ENCODE measurements around the gene DPP4.
A peak's percentile ranks its signal among the peaks of the same experiment; 100 is the strongest.

Gene DPP4

DNA sequence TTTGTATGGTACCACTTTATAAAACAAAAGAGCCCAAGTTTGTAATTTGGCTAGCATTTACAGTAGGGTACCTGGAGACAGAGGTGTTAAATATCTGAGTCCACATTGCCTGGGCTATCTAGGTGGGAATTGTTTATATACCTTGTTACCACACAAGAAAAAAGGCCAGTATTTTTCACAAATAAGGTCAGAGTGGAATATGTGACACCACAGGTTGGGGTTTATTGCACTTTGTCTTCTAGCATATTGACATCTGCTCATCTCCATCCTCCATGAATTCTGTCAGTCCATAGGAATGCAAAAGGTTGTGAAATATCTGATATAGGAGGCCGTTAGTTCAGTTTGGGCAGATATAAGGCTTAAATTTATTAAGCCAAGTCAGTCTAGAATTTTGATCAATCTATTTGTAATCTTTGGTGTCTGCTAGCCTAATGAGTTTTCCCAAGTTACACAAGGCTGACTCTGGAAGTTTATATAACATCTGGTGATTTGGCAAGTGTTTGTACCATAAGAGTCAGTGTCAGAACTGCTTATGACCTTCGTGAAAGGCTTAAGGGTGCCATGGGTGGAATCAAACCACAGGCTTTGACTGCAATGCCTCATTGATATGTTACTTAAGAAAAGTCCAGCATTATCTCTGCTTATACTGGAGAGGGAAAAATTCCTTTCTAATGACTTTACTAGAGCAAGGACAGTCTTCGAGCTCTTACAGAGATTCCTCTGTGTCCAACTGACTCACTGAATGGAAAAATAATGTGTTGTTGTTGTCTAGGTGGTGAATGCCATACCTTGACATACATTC lies 11.3 kb upstream of the DPP4 start:
- no peak for DNase-seq (ENCODE audit: low spot score)

DNA sequence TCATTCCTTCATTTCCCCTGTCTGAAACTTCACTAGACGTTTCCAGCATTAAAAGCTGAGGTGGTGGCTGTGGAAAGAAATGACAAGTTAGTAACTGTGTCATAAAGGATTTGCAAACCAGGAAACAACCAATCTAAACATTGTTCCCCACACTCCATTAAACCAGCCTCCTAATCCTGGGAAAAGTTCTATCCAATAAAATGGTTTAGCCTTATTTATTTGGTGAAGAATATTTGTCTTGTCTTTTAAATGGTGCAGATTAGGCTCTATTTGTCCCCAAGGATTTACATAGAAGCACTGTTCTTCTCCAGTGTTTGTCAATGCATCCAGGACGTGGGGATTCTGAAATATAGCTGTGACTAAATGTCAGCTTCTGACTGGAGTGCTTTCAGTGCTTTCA lies 10.5 kb upstream of the DPP4 start:
- no peak for DNase-seq (ENCODE audit: low spot score)

DNA sequence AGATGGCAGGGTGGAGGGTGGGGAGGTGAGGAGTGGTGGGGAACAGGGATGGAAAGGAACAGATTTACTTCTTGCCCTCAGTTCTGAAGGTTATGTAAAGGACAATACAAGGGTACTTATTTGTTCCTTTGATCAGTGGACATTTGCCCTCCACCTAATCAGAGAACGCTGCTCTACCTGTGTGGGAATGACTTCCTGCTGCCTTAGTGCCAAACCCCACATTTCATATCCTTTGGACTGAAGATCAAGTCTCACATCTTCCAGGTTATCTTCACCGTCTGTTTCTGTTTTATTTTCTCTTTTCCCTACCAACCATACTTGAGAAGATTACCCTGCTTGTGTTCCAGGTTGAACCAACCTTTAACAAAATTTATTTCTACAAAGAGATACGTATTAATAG lies 8.7 kb upstream of the DPP4 start:
- DNase-seq (ENCODE audit: low spot score): no peak

DNA sequence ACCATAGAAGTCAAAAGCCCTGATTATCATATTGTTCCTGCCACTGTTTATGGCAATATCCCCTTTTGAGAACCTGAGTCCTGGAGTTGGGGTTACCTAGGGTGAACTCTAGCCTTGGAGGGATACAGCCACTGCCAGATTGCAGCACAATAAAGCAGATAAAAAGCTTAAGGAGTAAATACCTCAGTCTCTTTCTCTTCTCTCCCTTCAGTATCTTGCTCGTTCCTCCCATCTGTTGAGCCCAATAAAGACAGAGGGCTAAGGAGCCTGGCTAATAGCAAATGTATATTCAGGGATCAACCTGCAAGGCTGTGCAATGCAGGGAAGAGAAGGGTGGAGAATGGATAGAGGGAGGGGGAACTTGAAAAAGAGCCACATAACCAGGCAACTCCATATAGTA lies 8.0 kb upstream of the DPP4 start:
- DNase-seq (ENCODE audit: low spot score): peak; percentile 34

DNA sequence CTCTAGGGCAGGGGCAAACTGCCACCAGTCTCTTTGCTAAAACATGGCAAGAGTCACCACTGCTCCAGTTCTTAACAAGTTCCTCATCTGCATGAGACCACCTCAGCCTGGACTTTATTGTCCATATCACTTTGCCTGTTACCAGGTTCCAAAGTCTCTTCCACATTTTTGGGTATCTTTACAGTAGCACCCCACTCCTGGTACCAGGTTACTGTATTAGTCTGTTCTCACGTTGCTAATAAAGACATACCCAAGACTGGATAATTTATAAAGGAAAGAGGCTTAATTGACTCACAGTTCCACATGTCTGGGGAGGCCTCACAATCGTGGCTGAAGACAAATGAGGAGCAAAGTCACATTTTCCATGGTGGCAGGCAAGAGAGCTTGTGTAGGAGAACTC lies 5.5 kb upstream of the DPP4 start:
- no peak for DNase-seq (ENCODE audit: low spot score)

DNA sequence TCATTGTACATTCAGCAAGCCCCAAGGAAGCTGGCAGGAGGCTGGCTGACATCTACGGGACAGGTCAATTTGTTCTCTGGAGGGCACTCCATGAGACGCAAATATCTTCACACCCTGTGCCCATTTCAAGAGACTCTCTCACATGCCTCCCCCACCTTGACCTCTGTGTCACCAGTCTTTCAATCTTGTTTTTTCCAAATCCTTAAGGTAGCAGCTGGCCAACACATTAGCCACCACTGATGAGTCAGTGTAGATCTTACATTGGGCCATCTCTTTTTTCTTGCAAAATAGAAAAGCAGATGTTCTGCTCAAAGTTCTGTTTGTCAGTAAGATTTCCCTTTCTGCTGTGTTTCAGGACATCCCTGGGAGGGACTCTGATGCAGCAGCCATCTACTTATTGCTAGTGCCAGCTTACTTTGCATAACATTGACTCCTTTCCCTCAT lies 1.7 kb upstream of the DPP4 start:
- no peak for DNase-seq (ENCODE audit: low spot score)

DNA sequence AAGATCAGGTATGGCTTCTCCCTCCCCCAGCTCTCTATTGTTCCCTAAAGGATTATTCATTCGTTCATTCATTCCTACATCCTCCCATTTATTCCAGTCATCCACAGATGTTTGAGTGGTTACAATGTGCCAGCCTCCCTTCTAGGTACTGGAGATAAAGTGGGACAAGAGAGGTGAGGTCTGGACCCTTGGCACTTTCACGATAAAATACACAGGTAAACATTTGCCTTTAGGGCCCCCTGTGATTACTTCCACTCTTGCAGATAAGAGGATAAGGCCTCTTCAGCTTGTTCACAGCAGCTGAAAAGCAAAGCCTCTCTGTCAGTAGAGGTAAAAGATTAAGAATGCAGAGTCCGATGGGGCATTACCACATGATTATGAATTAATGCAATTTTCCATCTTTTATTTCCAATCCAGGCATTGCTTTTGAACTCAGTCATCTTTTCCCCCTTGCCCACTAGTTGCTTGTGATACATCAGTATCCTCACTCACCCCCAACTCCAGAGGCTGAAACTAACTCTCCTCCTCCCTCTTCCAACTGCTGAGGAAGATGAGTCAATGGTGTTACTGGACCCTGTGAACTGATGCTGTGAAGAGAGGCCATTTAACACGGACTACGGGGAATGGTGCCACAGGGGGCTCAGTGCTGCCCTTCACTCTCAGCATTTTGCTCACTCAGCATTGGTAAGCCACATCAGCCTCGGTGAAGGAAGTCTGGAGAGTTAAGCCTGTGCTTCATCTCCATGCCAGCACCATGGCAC lies 1.1 kb upstream of the DPP4 start:
- DNase-seq (ENCODE audit: low spot score): no peak

DNA sequence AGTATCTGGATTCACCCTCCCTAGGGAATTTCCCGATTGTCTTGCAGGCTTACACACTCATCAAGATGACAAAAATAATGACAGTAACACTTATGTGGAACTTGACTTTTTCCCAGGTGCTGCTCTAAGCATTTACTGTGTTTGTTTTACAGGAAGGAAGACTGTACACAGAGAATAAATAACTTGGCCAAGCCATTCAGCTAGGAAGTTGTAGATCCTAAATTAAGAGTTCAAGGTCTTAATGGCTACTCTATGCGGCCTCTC lies 549 bp upstream of the DPP4 start:
- DNase-seq (ENCODE audit: low spot score): no peak

DNA sequence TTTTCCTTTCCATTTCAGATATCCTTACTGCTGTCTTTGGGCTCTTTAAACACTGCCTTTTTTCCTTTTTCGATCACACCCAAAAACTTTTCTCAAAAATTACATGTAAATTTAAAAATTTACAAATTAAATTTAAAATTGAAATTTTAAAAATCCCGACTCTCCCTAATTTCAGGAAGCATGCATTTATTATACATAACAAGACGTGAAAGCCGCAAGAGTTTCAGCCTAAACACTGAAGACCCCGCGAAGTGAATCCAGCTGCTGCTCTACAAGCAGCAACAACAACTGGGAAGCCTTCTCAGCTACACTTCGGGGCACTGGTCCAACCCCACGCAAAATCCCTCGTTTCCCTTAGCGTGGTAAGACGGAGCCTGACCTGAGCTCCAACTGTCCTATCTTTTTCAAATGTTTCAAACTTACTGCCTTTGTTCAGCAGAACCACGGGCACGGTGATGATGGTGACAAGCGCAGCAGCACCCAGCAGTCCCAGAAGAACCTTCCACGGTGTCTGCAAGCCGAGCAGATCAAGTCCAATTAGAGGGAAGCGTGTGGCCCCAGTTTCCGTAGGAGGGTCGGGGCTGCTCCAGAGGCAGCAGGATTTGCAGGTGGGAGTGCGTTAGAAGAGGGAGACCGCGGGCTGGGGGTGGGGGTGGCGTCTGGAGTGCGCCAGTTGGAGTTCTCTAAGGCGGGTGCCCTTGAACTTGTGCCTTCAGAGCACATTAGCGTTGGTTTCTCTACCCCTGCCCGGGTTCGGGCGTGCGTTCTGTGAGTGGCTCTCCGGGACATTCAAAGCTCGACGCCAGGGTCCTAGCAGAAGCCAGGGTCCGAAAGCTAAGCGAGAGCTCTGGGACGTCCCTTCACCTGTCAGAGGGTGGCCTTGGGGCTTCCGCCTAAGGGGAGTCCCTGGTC lies 783 bp downstream of the DPP4 start:
- DNase-seq (ENCODE audit: low spot score): no peak

DNA sequence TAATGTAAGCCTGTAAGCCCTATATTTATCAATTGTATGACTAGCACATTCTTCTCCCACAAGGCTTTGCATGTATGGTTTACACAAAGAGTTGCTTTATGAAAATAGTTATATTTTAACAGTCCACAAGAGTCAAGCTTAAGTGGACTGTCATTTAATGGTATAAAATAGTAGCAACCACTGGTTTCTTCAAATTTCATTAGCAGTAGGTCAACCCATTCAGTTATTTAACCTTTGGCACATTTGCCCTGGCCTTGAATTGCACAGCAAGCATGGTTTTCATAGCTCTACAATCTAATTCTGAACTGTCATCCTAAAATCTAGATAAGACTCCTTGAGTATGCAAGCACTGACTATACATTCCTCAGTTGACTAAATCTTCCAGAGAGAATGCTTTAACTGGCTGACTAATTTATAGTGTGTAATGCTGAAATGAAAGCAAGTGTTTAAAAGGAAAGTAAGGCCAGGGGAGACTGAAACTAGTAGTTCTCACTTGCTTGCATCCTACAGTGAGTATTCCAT lies 1.8 kb downstream of the DPP4 start:
- no peak for DNase-seq (ENCODE audit: low spot score)

DNA sequence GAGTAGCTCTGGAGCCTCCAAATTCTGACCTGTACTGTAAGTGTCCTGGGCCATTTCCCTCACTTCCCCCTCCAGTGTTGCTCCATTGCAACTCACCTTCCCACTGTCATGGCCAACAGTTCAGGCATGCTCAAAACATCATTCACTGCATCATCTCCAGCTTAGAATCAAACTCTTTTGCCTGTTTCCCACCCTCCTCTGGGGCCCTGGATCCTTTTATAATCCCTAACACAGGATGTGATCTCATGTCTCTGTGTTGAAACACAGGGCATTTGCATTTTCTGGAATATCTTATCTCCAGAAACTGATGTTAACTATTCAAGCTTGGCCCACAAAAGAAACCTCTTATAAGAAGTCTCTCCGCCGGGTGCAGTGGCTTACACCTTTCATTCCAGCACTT lies 3.0 kb downstream of the DPP4 start:
- DNase-seq (ENCODE audit: low spot score): no peak

DNA sequence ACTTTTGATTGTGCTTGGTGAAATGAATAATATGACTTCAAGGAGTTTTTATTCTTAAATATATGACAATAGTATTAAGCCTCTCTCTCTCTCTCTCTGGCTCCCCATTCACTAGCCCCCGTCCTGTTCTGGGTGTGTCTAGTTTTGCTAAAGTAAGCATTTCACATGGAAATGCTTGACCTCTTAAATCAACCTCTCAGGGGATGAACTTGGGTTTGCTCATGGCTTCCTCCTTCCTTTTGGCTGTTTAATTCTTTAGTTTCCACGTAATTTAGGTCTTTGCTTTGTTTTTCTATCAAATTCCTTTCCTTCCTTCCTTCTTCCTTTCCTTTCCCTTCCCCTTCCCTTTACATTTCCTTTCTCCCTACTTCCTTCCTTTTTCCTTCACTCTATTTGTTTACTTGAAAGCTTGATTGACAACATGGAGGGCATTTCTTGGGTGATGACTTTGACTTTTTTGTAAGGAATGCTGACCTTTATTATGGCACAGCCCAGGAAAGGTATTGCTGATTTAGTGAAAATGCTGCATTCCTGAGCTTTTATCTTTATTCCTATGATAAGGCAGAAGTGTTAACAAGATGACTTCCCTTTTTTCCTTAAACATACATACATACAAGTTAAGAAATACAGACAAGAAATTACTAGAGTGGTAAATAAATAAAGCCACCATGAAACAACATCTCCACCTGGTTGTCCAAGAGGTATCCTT lies 3.6 kb downstream of the DPP4 start:
- DNase-seq (ENCODE audit: low spot score): no peak

DNA sequence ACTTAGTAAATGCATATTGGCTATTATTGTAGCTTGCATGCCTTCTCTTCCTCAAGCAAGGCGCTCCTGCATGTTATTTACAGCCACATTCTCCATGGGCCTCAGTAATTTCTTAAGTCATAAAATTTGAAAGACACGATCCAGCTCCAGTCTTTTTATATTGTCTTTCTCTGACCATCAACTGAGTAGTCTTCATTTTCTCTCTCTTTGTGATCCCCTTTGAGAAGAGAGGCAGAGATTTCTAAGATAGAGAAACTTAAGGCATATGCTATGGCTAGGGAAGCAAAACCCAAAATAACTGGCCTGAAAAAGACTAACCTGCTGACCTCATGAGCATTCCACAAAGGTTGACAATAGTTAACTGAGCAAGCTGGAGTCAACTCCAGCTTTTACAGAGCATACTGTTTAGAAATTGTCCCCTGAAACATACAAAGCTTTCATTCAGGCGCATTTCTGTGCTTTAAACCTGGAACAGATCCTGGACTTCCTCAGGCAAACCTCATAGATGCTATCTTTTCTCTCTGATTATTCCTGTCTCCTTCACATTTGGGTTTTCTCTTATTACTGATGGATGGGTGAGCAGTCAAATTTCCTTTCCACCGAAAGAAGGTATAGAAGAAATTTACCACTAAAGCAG lies 4.6 kb downstream of the DPP4 start:
- no peak for DNase-seq (ENCODE audit: low spot score)

DNA sequence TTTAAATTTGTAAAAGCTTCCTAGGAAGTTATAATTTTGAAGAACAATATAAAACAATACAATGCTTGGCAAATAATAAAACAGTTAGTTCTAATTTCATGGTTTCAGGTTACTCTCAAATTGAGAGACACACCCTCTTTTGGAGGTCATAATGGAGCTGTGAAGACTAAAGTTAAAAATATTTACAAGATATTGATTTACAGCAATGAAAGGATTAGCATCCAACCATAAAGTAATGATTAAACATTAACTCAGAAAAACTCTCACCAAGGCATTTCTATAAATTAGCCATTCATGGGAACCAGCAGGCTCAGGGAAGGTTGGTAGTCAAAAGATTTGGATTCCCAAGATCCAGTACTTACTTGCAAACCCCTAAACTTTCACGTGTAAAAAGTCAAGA lies 6.4 kb downstream of the DPP4 start:
- DNase-seq (ENCODE audit: low spot score): no peak

DNA sequence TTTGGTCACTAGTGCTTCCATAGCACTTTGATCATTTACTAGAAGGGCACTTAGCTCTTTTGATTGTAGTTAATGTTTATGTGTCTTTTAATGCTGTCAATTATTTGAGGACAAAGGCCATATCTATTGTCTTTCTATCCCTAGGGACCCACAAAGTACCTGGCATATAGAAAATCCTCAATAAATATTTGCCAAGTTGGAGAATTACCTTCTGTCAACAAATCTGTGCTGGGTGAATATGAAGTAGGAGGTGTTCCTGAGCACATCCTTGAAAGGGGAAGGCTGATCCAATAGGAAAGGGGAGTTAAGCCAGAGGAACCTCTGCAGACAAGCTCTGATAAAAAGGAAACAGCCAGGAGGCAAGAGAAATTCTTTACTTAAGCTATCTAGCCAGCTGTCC lies 8.2 kb downstream of the DPP4 start:
- no peak for DNase-seq (ENCODE audit: low spot score)

DNA sequence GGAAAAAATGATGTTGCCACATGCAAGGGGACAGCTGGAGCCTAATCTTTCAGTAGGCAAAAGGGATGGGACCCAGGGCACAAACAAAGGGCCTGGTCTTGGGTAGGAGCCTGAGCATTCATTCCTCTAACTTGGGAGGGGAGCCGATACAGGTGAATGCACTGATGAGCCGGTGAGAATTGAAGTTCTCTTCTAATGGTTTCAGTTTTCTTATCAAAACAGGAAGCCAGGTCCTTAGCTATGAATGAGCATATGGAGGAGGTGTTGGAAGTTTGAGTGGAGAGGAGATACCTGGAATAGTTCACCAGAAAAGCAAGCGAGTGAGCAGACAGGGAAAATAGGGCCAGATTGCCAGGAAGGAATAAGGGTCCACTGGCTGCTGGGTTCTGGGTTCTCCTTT lies 10.1 kb downstream of the DPP4 start:
- no peak for DNase-seq (ENCODE audit: low spot score)

DNA sequence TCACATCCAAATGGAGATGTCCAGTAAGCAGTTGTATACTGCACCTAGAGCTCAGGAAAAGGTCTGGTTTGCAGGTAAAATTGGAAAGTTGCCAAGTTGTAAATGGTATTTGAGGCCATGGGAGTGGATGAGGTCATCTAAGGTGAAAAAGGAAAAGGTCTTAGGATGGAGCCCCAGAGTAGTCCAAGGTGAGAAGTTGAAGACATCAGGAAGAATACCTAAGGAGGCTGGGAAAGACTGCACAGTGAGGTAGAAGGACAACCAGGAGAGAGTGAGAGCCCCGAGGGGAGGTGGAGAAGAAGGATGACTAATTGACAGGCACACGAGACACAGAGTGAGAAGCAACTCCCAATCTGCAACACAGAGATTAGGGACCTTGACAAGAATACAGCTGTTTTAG lies 10.7 kb downstream of the DPP4 start:
- no peak for DNase-seq (ENCODE audit: low spot score)

DNA sequence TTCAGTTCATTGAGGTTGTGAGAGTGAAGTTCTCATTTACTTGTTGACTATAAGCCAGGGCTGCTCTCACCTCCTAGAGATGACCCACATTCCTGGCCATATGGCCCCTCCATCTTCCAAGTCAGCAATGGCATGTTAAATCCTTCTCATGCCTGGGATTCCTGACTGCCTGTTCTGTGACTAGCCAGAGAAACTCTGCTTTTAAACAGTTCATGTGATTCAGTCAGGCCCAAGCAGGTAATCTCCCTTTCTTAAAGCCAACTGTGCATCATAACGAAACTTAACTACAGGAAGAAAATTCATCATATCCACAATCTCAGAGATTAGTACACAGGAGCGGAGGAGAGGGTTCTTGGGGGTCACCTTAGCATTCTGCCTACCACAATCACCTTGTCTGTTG lies 11.5 kb downstream of the DPP4 start:
- DNase-seq (ENCODE audit: low spot score): no peak

DNA sequence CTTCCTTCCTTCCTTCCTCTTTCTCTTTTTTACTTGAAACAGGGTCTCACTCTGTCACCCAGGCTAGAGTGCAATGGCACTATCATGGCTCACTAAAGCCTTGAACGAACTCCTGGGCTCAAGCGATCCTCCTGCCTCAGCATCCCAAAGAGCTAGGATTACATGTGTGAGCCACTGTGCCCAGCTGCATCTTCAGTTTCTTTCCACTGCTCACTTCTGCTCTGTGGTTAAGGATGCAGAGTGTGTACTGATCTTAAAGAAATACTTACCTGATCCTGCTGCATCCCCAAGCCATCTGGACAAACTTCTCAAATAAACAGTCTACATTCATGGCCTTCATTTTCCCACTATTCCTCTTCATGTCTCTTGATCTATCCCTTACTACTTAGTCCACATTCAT lies 13.0 kb downstream of the DPP4 start:
- no peak for DNase-seq (ENCODE audit: low spot score)

DNA sequence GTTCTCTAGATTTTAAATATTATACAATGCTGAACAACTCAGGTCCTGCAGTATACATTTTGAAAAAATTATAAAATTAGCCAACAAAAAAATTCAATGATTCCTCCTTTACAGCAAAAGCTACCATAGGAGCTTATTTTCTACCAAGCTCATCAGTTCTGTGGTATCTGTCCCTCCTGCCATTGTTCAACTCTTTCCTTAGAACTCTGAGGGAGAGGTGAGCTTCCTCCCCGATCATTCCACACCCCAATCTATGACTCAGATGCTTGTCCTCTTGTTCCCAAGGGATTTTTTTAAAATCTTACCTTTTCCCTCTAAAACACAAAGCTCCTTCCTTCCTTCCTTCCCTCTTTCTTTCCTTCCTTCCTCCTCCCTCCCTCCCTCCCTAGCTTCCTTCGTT lies 13.5 kb downstream of the DPP4 start:
- no peak for DNase-seq (ENCODE audit: low spot score)

DNA sequence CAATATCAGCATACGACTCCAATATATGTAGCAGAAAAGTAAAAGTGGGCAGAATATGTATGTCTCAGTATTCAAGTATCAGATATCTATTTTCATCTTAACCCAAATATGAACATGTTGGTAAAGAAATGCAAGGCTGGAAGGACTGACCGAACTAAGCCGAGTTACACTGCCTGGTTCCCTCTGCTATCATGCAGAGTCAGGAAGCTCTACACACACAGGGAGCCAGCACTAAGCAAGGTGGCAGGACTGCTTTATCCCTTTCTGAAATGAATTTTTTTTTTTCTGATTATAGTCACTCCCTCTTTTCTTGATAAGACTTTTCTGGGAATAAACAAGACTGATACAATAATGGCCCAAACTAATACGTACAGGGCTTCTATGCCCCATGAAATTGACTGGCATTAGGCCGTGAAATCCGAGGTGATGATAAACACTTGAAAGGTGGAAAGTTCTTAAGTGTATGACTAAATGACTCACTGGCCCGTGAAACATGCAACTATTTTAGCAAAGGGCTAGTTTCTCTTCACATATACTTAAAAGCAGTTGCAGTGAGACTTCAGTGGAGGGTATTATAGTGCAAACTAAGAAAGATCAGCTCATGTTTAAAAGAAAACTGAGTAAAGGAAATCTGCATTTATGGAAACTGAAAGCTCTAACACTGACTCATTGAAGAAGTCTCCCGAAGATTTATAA lies 14.9 kb downstream of the DPP4 start:
- no peak for DNase-seq (ENCODE audit: low spot score)
